ENCODE results near the gene HNRNPD.

DNA sequence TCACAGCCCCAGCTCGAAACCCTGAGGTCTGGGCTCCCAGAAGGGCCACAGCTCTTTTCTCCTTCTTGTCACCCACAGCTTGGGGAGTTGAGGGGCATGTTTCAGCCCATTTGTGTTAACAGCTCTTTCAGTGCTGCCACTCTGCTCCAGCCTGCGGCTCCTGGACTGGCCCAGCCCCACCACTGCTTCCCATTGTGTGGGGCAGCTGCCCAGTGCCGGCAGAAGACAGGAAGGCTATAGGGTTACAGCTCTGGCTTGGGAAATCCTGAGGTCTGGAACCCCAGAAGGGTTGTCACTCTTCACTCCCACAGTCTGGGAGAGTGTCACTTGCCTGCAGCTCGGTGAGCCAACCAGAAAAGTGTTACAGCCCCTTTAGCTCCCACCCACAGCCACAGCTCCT, 7.0 kb upstream of the HNRNPD start:
- TF ChIP-seq CTCF (IDR thresholded peaks at IDR 0.05): no peak
- TF ChIP-seq POLR2A (IDR thresholded peaks at IDR 0.05): no peak
- no peak for TF ChIP-seq POLR2AphosphoS5 (IDR thresholded peaks at IDR 0.05)
